ENCODE measurements around the gene ELOVL1.

- no peak for TF ChIP-seq CTCF (IDR thresholded peaks at IDR 0.05; ENCODE audit: insufficient read depth, low read length, poor library complexity, severe bottlenecking)
- TF ChIP-seq EZH2phosphoT487 (conservative IDR thresholded peaks at IDR 0.05; ENCODE audit: low read length), result no peak
Measured at GRCh38 chr1:43313771-43314170, 54.0 kb downstream of the ELOVL1 start.
